ENCODE results near the gene ITIH4.

The ITIH4 gene

GRCh38 chr3:52829906-52830463 lies 487 bp downstream of the ITIH4 start:
- DNase-seq = peak; percentile 73

- DNase-seq = no peak
Observed at GRCh38 chr3:52829482-52829881, 990 bp downstream of the ITIH4 start.

GRCh38 chr3:52827866-52828376 lies 2.6 kb downstream of the ITIH4 start:
- DNase-seq = no peak

- DNase-seq = no peak
Observed at GRCh38 chr3:52827441-52827840, 3.0 kb downstream of the ITIH4 start.

GRCh38 chr3:52824037-52824436 lies 6.4 kb downstream of the ITIH4 start:
- no peak for DNase-seq

GRCh38 chr3:52822363-52822762 lies 8.1 kb downstream of the ITIH4 start:
- DNase-seq = no peak

GRCh38 chr3:52820736-52821135 lies 9.7 kb downstream of the ITIH4 start:
- no peak for DNase-seq

- DNase-seq = no peak
Observed at GRCh38 chr3:52819936-52820335, 10.5 kb downstream of the ITIH4 start.

GRCh38 chr3:52817860-52818259 lies 12.6 kb downstream of the ITIH4 start:
- no peak for DNase-seq

GRCh38 chr3:52817221-52817620 lies 13.3 kb downstream of the ITIH4 start:
- DNase-seq = no peak

- DNase-seq = no peak
Observed at GRCh38 chr3:52816654-52817053, 13.8 kb downstream of the ITIH4 start.

GRCh38 chr3:52816199-52816598 lies 14.3 kb downstream of the ITIH4 start:
- no peak for DNase-seq

- no peak for DNase-seq
Observed at GRCh38 chr3:52813810-52814209, 16.7 kb downstream of the ITIH4 start.

GRCh38 chr3:52811452-52812011 lies 18.9 kb downstream of the ITIH4 start:
- no peak for DNase-seq

- no peak for DNase-seq
Observed at GRCh38 chr3:52810923-52811322, 19.5 kb downstream of the ITIH4 start.

- DNase-seq = peak; percentile 35
Observed at GRCh38 chr3:52809662-52810377, 20.7 kb downstream of the ITIH4 start.

- DNase-seq = no peak
Observed at GRCh38 chr3:52809149-52809548, 21.3 kb downstream of the ITIH4 start.

GRCh38 chr3:52805270-52806039 lies 25.0 kb downstream of the ITIH4 start:
- no peak for DNase-seq

GRCh38 chr3:52801839-52802238 lies 28.6 kb downstream of the ITIH4 start:
- DNase-seq = no peak

- DNase-seq = no peak
Observed at GRCh38 chr3:52800079-52800478, 30.4 kb downstream of the ITIH4 start.

- DNase-seq = no peak
Observed at GRCh38 chr3:52798978-52799476, 31.4 kb downstream of the ITIH4 start.

GRCh38 chr3:52798376-52798977 lies 32.0 kb downstream of the ITIH4 start:
- DNase-seq = no peak

- no peak for DNase-seq
Observed at GRCh38 chr3:52796411-52796810, 34.1 kb downstream of the ITIH4 start.

Data from NCI-H2029 treated with DMSO at 0.1 percent for 48 hours (cell line).